DND-41 (cell line): ENCODE measurements around the gene PTGR2.

Experiments
- ATAC-seq: fragments of 200-7000 bp; cut with Tn5 transposase; 3 replicates; pipeline ENCODE4 v1.9.1; 2021; ENCODE audit warnings: low read depth; ENCODE audit not compliant: insufficient read depth
- DNase-seq: peaks from one replicate; pipeline ENCODE4 v3.0.0-alpha.2; 2020
- H2AFZ ChIP-seq: 2 replicates; pipeline ENCODE4 v1.6.0; 2012; ENCODE audit warnings: low read depth, low read length
- H3K27ac ChIP-seq: 2 replicates; pipeline ENCODE4 v1.5.1; 2012; ENCODE audit warnings: low read length, inconsistent platforms
- H3K27me3 ChIP-seq: fragments of 200-600 bp; sonication (generic); 2 replicates; pipeline ENCODE4 v1.6.0; 2012; ENCODE audit warnings: low read length, mild to moderate bottlenecking, inconsistent platforms; ENCODE audit not compliant: insufficient read depth, poor library complexity
- H3K36me3 ChIP-seq: 2 replicates; pipeline ENCODE4 v1.5.1; 2012; ENCODE audit warnings: low read length, inconsistent platforms; ENCODE audit not compliant: insufficient read depth
- H3K4me1 ChIP-seq: 2 replicates; pipeline ENCODE4 v1.5.1; 2012; ENCODE audit warnings: mild to moderate bottlenecking, low read length; ENCODE audit not compliant: insufficient read depth
- H3K4me2 ChIP-seq: 2 replicates; pipeline ENCODE4 v1.6.0; 2012; ENCODE audit warnings: mild to moderate bottlenecking, moderate library complexity, low read length, inconsistent platforms; ENCODE audit not compliant: insufficient read depth
- H3K4me3 ChIP-seq, 2 experiments: fragments of 200-600 bp in 1 of 2; shearing (Covaris generic) in 1 of 2; 2 replicates each; pipeline ENCODE4 v1.5.1; 2012 to 2016; ENCODE audit warnings: inconsistent platforms in 2 of 2, low read length in 2 of 2, mild to moderate bottlenecking in 2 of 2, low read depth in 1 of 2, moderate library complexity in 1 of 2
- H3K79me2 ChIP-seq: 2 replicates; pipeline ENCODE4 v1.6.0; 2012; ENCODE audit warnings: low read length, inconsistent platforms; ENCODE audit not compliant: insufficient read depth
- H3K9ac ChIP-seq: 2 replicates; pipeline ENCODE4 v1.6.0; 2012; ENCODE audit warnings: low read depth, mild to moderate bottlenecking, inconsistent platforms, low read length, moderate library complexity
- H3K9me3 ChIP-seq: 2 replicates; pipeline ENCODE4 v1.5.1; 2012; ENCODE audit warnings: low read length, moderate library complexity, mild to moderate bottlenecking, inconsistent platforms; ENCODE audit not compliant: insufficient read depth, severe bottlenecking
- H4K20me1 ChIP-seq: 2 replicates; pipeline ENCODE4 v1.6.0; 2012; ENCODE audit warnings: low read length; ENCODE audit not compliant: insufficient read depth
- CTCF ChIP-seq: IDR thresholded peaks from 2 replicates; pipeline ENCODE4 v1.5.1; 2012; ENCODE audit warnings: borderline replicate concordance, low read length, moderate library complexity, mild to moderate bottlenecking; ENCODE audit not compliant: poor library complexity, severe bottlenecking; ENCODE audit errors: extremely low read depth
- EZH2 ChIP-seq: IDR thresholded peaks from 3 replicates; pipeline ENCODE4 v1.6.1; 2012; ENCODE audit warnings: borderline replicate concordance, low read depth, mild to moderate bottlenecking, moderate library complexity, low read length, inconsistent platforms; ENCODE audit not compliant: severe bottlenecking

PTGR2 gene

DNA sequence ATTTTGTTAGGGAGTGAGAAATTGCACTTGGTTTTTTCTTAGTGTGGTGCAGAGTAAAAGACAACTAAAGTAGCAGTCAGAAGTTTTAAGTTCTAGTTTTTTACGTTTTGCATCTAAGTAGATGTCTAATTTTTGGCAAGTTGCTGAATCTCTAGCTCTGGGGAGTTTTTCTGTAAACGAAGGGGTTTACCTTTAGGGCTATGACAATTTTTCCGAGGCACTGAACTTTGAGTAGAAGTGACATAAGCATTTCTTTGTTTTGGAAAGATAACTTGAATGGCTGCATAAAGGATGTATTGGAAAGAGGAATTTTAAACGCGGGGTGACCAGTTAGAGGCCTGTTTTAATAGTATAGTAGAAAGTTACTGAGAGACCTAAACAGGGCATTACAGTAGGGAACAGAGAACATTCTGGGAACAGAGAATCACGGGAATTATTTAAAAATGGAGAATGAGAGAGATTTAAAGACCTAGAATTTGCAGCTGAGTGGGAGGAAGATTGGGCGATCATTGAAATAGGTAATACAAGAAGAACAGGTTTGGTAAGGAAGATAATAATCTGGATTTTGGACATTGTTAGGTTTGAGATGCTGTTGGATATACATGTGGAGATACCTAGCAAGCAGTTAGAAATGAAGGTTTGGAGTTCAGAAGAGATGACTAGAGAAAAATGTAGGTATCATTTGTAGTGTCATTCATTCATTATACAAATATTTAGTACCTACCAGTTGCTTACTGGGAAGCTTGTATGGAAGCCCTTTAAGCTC, 36.2 kb downstream of the PTGR2 start:
- H3K9ac ChIP-seq: peak overlapping the region; percentile 89
- peaks cover 74% of the 10 kb centered on the region for H3K79me2 ChIP-seq
- peaks cover 44% of the 10 kb centered on the region for H3K4me1 ChIP-seq
- no peak overlapping the region for H2AFZ ChIP-seq
- peaks cover 12% of the 10 kb centered on the region; the same call in 1 of the 2 replicates for H4K20me1 ChIP-seq
- no peak for ATAC-seq
- peaks cover 9% of the 10 kb centered on the region for H3K36me3 ChIP-seq
- H3K27me3 ChIP-seq: no peaks in the 10 kb centered on the region
- H3K9me3 ChIP-seq: no peaks in the 10 kb centered on the region
- no peak for DNase-seq
- peak overlapping the region; percentile 69 for H3K4me2 ChIP-seq
- peak overlapping the region; percentile 71 to 94 for H3K4me3 ChIP-seq
- H3K27ac ChIP-seq: peak overlapping the region; percentile 83
- TF ChIP-seq EZH2 (no peak), CTCF (no peak)

DNA sequence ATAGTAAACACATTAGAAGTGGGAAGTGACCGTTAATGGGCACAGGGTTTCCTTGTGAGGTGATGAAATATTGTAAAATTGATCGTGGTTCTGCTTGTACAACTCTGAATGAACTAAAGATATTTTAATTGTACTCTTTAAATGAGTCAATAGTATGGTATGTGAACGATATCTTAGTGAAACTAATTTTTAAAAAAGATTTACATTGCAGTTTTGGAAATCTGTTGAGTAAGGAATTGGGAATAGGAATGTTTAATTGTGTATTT, 36.8 kb downstream of the PTGR2 start:
- H3K9me3 ChIP-seq: no peaks in the 10 kb centered on the region
- peak overlapping the region; percentile 69 for H3K4me2 ChIP-seq
- H3K27ac ChIP-seq: no peak overlapping the region
- H3K4me1 ChIP-seq: peaks cover 44% of the 10 kb centered on the region
- H3K36me3 ChIP-seq: peaks cover 14% of the 10 kb centered on the region
- peak overlapping the region; percentile 89 for H3K9ac ChIP-seq
- no peak overlapping the region for H2AFZ ChIP-seq
- H3K79me2 ChIP-seq: peaks cover 79% of the 10 kb centered on the region
- H4K20me1 ChIP-seq: peaks cover 15% of the 10 kb centered on the region; the same call in 1 of the 2 replicates
- ATAC-seq (no peak), DNase-seq (no peak)
- TF ChIP-seq EZH2 (no peak), CTCF (no peak)
- no peaks in the 10 kb centered on the region for H3K27me3 ChIP-seq
- H3K4me3 ChIP-seq: peak overlapping the region in 1 of 2 experiments; percentile 71; a peak in 2 of 4 replicates

DNA sequence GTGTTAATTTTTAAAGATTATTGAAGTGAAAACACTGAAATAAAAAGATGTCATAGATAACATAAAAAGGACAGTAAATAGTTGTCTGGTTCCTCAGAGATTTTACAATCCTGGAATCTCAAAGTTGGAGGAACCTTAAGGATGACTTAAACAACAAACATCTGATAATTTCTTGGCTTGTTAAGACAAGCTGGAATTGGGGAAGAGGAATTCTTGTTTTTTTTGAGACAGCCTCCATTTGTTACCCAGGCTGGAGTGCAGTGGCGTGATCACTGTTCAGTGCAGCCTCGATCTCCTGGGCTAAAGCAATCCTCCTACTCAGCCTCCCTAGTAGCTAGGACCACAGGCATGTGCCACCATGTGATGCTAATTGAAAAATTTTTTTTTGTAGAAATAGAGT, 37.3 kb downstream of the PTGR2 start:
- Histone ChIP-seq H3K9me3 (no peaks in the 10 kb centered on the region), H3K36me3 (peaks cover 20% of the 10 kb centered on the region), H3K4me1 (peaks cover 44% of the 10 kb centered on the region), H2AFZ (no peak overlapping the region), H3K27me3 (no peaks in the 10 kb centered on the region), H3K4me2 (peak overlapping the region; percentile 69), H3K4me3 (peak overlapping the region in 1 of 2 experiments; percentile 30; a peak in 1 of 4 replicates), H3K9ac (0 out of 2 replicates have a peak overlapping the region, but pooled peaks have one; percentile 22), H3K27ac (no peak overlapping the region), H4K20me1 (peaks cover 18% of the 10 kb centered on the region; the same call in 1 of the 2 replicates), H3K79me2 (peaks cover 84% of the 10 kb centered on the region)
- no peak for TF ChIP-seq EZH2
- TF ChIP-seq CTCF: no peak
- DNase-seq (no peak), ATAC-seq (no peak)
